Testis (tissue), 3 donors: ENCODE results near the gene OR13J1. TPM values are rescaled to one million over a fixed set of nuclear protein-coding genes. Genes with fewer than 3 reads are reported as not detected.
A peak's percentile ranks its signal among the peaks of the same experiment; 100 is the strongest.

Source experiments
- DNase-seq: peaks from one replicate; pipeline ENCODE4 v3.0.0-alpha.2; 2019
- H3K27ac ChIP-seq, 2 donors: fragments of 200-600 bp; sonication (generic); one replicate each; pipeline ENCODE4 v1.5.1; 2019
- H3K27me3 ChIP-seq: fragments of 200-600 bp; sonication (generic); one replicate; pipeline ENCODE4 v1.5.1; 2019
- H3K36me3 ChIP-seq: fragments of 200-600 bp; sonication (generic); one replicate; pipeline ENCODE4 v1.5.1; 2017; ENCODE audit warnings: low read depth; ENCODE audit errors: missing control alignments
- H3K4me1 ChIP-seq: fragments of 200-600 bp; sonication (generic); one replicate; pipeline ENCODE4 v1.5.1; 2019
- H3K4me3 ChIP-seq, 2 donors: fragments of 200-600 bp; sonication (generic); one replicate each; pipeline ENCODE4 v1.5.1; 2017 to 2019
- H3K9me3 ChIP-seq: fragments of 200-600 bp; sonication (generic); one replicate; pipeline ENCODE4 v1.5.1; 2017
- POLR2A ChIP-seq: fragments of 450-650 bp; IDR thresholded peaks from one replicate; pipeline ENCODE4 v1.6.1; 2017; ENCODE audit warnings: antibody characterized with exemption, mild to moderate bottlenecking, moderate library complexity
- WGBS, 2 donors: methylation state at CpG; one replicate each; pipeline ENCODE4 v1.1.5; 2018; 5-methylcytosine and 5-hydroxymethylcytosine counted together
- intact Hi-C: fragments of 100-400 bp; cut with DNase I; formaldehyde crosslinking; loops from one replicate; pipeline ENCODE4 v1.15.1; 2023; ENCODE audit warnings: low total_unique reads
- polyA plus RNA-seq: library from polyadenylated mRNA; stranded (reverse); fragments of 350-450 nt; fragmentation: Illumina TruSeq; extraction: RNeasy Lipid Tissue Mini Kit (QIAGEN cat#74804); gene quantifications from one replicate; pipeline ENCODE4 v1.2.3, GENCODE V29; 2014; ENCODE audit warnings: low read depth, low replicate concordance; ENCODE audit not compliant: insufficient read depth
- total RNA-seq, 2 donors: library from RNA; depleted of rRNA; stranded (reverse); fragments of >200 nt; gene quantifications; one replicate each; pipeline ENCODE4 v1.2.3, GENCODE V29; 2016
- TF ChIP-seq, protein P1 (sequence below), 3 experiments: fragments of 450-650 bp in 2 of 3; fragments of 200-600 bp in 1 of 3; sonication (generic) in 1 of 3; IDR thresholded peaks; one replicate each; pipeline ENCODE4 v1.5.1; 2016 to 2019; ENCODE audit warnings: antibody characterized with exemption in 3 of 3, mild to moderate bottlenecking in 2 of 3, moderate library complexity in 1 of 3

The OR13J1 gene
- total and polyA plus RNA-seq, 3 donors from 2014 or later: not detected

DNA sequence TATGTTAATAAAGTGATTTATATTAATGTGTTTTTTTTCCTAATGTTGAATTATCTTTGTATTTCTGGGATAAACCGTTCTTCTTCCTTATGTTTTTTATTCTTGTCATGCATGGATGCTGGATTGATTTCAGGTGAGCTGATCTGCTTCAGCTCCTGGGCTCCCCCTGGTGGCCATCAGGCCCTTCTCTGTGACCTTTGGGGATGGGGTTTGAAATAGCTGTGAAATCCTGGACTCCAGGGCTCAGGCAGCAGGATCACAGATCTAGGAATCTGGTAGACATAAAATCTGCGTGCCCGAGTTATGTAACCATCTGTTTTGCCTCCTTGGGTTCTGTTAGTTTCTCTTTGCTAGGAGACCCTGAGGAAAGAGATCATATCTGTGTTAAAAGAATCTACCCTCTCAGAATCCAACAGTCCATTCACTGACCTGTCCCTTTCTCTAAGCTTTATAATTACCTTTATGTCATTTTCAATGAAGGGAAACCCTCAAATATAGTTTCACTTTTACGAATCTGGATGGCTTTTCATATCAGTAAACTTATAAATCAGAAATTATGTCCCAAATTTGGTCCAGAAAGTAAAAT is 12.2 kb upstream of the OR13J1 start:
- 9 to 10% methylated on average over 4 of the region's 4 CpGs for WGBS, 2 donors
- peak; percentile 92 for DNase-seq
- Histone ChIP-seq H3K36me3 (no peaks in the 10 kb centered on the region), H3K27ac (no peak overlapping the region), H3K4me3 (no peak overlapping the region), H3K9me3 (no peaks in the 10 kb centered on the region), H3K27me3 (no peaks in the 10 kb centered on the region), H3K4me1 (no peaks in the 10 kb centered on the region)
- intact Hi-C loops: no loop called here
- TF ChIP-seq, protein P1, sequence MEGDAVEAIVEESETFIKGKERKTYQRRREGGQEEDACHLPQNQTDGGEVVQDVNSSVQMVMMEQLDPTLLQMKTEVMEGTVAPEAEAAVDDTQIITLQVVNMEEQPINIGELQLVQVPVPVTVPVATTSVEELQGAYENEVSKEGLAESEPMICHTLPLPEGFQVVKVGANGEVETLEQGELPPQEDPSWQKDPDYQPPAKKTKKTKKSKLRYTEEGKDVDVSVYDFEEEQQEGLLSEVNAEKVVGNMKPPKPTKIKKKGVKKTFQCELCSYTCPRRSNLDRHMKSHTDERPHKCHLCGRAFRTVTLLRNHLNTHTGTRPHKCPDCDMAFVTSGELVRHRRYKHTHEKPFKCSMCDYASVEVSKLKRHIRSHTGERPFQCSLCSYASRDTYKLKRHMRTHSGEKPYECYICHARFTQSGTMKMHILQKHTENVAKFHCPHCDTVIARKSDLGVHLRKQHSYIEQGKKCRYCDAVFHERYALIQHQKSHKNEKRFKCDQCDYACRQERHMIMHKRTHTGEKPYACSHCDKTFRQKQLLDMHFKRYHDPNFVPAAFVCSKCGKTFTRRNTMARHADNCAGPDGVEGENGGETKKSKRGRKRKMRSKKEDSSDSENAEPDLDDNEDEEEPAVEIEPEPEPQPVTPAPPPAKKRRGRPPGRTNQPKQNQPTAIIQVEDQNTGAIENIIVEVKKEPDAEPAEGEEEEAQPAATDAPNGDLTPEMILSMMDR (IDR thresholded peaks at IDR 0.05): peak; percentile 75 to 96 (median 88)
- TF ChIP-seq POLR2A: no peak

DNA sequence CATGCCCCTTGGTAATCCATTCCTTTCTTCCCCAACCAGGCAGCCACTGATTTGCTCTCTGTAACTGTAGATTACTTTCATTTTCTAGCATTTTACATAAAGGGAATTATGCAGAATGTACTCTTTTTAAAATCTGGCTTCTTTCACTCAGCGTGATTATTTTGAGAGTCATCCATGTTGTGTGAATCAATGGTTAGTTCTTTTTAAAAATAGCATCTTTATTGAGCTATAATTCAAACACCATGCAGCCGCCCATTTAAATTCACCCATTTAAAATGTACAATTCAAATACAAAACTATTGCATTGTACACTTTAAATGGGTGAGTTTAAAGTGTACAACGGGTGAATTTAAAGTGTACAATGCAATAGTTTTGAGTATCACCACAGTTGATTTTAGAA is 2.3 kb upstream of the OR13J1 start:
- no peak for DNase-seq
- H3K4me1 ChIP-seq: no peaks in the 10 kb centered on the region
- no peak overlapping the region for H3K4me3 ChIP-seq
- intact Hi-C loops: no loop called here
- no peaks in the 10 kb centered on the region for H3K9me3 ChIP-seq
- H3K27me3 ChIP-seq: no peaks in the 10 kb centered on the region
- H3K27ac ChIP-seq: no peak overlapping the region
- TF ChIP-seq, protein P1 (IDR thresholded peaks at IDR 0.05): no peak
- TF ChIP-seq POLR2A: no peak
- no peaks in the 10 kb centered on the region for H3K36me3 ChIP-seq
- 75 to 82% methylated on average over 3 of the region's 3 CpGs for WGBS, 2 donors

DNA sequence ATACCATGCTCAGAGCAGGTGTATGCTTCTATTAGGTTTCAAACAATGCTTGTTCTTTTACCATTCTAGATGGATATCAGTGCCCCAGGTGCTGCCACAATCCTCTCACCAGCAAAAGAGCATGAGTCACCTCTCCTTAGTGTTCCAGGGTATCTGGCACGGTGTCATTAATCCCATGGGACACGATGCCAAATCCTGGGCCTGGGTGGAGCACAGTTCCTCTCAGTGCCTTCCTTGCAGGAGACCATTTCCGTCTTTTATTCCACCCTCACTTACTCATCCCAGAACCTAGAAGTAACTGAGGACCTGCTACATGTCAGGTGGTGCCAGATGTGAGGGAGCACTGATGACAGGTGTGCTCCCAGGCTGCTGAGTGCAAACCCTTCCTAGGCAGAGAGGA is 1.3 kb upstream of the OR13J1 start:
- no peak overlapping the region for H3K4me3 ChIP-seq
- no peak for TF ChIP-seq POLR2A
- TF ChIP-seq, protein P1 (IDR thresholded peaks at IDR 0.05): no peak
- intact Hi-C loops: no loop called here
- no peaks in the 10 kb centered on the region for H3K4me1 ChIP-seq
- WGBS, 2 donors: 87 to 93% methylated on average over 3 of the region's 3 CpGs
- H3K36me3 ChIP-seq: no peaks in the 10 kb centered on the region
- no peaks in the 10 kb centered on the region for H3K9me3 ChIP-seq
- no peaks in the 10 kb centered on the region for H3K27me3 ChIP-seq
- no peak overlapping the region for H3K27ac ChIP-seq
- no peak for DNase-seq

DNA sequence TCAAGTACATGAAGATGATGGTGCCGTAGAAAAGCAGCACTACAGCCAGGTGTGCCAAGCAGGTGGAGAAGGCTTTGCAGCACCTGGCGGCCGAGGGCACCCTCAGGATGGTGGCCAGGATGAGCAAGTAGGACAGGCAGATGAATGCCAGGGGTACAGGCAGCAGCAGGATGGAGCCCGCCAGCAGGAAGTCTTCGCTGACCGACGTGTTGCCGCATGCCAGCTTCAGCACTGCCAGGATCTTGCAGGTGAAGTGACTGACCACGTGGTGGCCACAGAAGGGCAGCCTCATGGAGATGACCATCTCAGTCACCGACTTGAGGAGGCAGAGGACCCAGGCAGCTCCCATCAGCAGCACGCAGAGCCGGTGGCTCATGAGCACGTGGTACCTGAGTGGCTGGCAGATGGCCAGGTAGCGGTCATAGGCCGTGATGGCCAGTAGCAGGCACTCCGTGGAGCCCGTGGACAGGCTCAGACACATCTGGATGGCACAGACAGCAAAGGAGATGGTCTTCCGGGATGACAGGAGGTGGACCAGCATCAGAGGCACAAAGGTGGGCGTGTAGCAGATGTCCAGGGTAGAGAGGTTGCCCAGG is 482 bp downstream of the OR13J1 start:
- Histone ChIP-seq H3K4me1 (no peaks in the 10 kb centered on the region), H3K4me3 (no peak overlapping the region), H3K9me3 (no peaks in the 10 kb centered on the region), H3K36me3 (no peaks in the 10 kb centered on the region), H3K27me3 (no peaks in the 10 kb centered on the region), H3K27ac (no peak overlapping the region)
- intact Hi-C loops: no loop called here
- DNase-seq: no peak
- TF ChIP-seq, protein P1 (IDR thresholded peaks at IDR 0.05): no peak
- TF ChIP-seq POLR2A: no peak
- 90 to 95% methylated on average over 12 to 18 of the region's 19 CpGs for WGBS, 2 donors

DNA sequence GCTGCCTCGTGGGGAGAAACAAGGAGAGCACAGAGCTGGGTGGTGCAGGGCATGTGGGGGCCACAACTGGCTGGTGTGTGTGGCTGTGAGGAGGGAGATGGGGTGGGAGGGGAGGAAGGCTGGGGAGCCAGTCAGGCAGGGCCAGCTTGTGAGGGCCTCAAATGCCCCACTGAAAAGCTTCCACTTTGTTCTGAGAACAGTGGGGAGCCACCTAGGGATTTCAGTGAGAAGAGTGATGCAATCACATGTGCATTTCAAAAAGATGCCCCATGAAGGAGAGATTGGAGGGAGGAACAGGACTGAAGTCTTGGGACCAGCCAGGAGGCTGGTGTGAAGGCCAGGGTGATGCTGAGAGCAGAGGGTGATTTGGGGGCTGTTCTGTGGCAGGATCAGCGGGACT is 1.3 kb downstream of the OR13J1 start:
- DNase-seq: no peak
- H3K4me1 ChIP-seq: no peaks in the 10 kb centered on the region
- H3K9me3 ChIP-seq: no peaks in the 10 kb centered on the region
- H3K4me3 ChIP-seq: no peak overlapping the region
- no peaks in the 10 kb centered on the region for H3K36me3 ChIP-seq
- no peak overlapping the region for H3K27ac ChIP-seq
- 84 to 90% methylated on average over 2 of the region's 2 CpGs for WGBS, 2 donors
- H3K27me3 ChIP-seq: no peaks in the 10 kb centered on the region
- TF ChIP-seq, protein P1 (IDR thresholded peaks at IDR 0.05): no peak
- TF ChIP-seq POLR2A: no peak
- intact Hi-C loops: no loop called here
